ENCODE data around the gene LBH. TPM values are rescaled to one million over a fixed set of nuclear protein-coding genes. Genes with fewer than 3 reads are reported as not detected.

LBH gene
- total RNA-seq: 65.0 and 74.7 TPM in 2 replicates
- long read RNA-seq, transcript LBH-201 (3 exons, 3,095 nt): major isoform, 73 of 110 reads
- long read RNA-seq, transcript LBH-209 (2 exons, 510 nt): minor isoform, 8 of 110 reads
- long read RNA-seq, partial matches to known transcripts: 11 of 110 reads
- long read RNA-seq, other reads (novel, unspliced or antisense): 17 of 110 reads

GRCh38 chr2:30231212-30231995 lies at the start of gene LBH:
Gene LBH (plus strand): TSS chr2:30231534. CDS start chr2:30231739, 205 bp downstream.
- H3K4me3 Mint-ChIP-seq (ENCODE audit: unreplicated experiment): peak within 1 kb of the TSS; percentile 82
- DNase-seq (ENCODE audit: extremely low spot score, unreplicated experiment): peak; percentile 95
- TF ChIP-seq, protein P1, sequence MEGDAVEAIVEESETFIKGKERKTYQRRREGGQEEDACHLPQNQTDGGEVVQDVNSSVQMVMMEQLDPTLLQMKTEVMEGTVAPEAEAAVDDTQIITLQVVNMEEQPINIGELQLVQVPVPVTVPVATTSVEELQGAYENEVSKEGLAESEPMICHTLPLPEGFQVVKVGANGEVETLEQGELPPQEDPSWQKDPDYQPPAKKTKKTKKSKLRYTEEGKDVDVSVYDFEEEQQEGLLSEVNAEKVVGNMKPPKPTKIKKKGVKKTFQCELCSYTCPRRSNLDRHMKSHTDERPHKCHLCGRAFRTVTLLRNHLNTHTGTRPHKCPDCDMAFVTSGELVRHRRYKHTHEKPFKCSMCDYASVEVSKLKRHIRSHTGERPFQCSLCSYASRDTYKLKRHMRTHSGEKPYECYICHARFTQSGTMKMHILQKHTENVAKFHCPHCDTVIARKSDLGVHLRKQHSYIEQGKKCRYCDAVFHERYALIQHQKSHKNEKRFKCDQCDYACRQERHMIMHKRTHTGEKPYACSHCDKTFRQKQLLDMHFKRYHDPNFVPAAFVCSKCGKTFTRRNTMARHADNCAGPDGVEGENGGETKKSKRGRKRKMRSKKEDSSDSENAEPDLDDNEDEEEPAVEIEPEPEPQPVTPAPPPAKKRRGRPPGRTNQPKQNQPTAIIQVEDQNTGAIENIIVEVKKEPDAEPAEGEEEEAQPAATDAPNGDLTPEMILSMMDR (IDR thresholded peaks at IDR 0.05): no peak
- peaks cover 43% of the 10 kb centered on the region for H3K4me1 Mint-ChIP-seq (ENCODE audit: unreplicated experiment)
- peak within 1 kb of the TSS; percentile 68 for H3K27ac Mint-ChIP-seq (ENCODE audit: unreplicated experiment)
- H3K36me3 Mint-ChIP-seq (ENCODE audit: unreplicated experiment): peaks cover 12% of the 10 kb centered on the region
- H3K27me3 Mint-ChIP-seq (ENCODE audit: unreplicated experiment): no peaks in the 10 kb centered on the region
- H3K9me3 Mint-ChIP-seq (ENCODE audit: unreplicated experiment): no peaks in the 10 kb centered on the region

GRCh38 chr2:30184035-30184434 lies 47.3 kb upstream of the LBH start:
- Mint-ChIP-seq H3K4me3 (ENCODE audit: unreplicated experiment) (no peak overlapping the region), H3K4me1 (ENCODE audit: unreplicated experiment) (peaks cover 6% of the 10 kb centered on the region), H3K9me3 (ENCODE audit: unreplicated experiment) (no peaks in the 10 kb centered on the region), H3K27me3 (ENCODE audit: unreplicated experiment) (peaks cover 14% of the 10 kb centered on the region), H3K36me3 (ENCODE audit: unreplicated experiment) (no peaks in the 10 kb centered on the region), H3K27ac (ENCODE audit: unreplicated experiment) (no peak overlapping the region)
- TF ChIP-seq, protein P1 (IDR thresholded peaks at IDR 0.05): no peak
- DNase-seq (ENCODE audit: extremely low spot score, unreplicated experiment): no peak

DNA sequence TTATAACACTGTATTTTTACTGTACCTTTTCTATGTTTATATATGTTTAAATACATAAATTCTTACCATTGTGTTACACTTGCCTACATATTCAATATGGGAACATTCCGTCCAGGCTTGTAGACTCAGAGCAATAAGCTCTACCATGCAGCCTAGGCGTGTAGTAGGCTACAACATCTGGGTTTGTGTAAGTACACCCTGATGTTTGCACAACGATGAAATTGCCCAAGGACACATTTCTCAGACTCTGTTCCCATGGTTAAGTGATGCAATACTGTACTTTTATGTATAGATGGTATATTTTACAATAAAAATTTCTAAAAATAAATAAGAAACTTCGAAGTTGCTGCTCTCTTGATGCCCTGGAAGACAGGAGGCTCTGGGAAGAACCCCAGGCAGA lies 46.2 kb upstream of the LBH start:
- TF ChIP-seq, protein P1 (IDR thresholded peaks at IDR 0.05): no peak
- peaks cover 15% of the 10 kb centered on the region for H3K27me3 Mint-ChIP-seq (ENCODE audit: unreplicated experiment)
- H3K4me3 Mint-ChIP-seq (ENCODE audit: unreplicated experiment): no peak overlapping the region
- no peaks in the 10 kb centered on the region for H3K36me3 Mint-ChIP-seq (ENCODE audit: unreplicated experiment)
- H3K27ac Mint-ChIP-seq (ENCODE audit: unreplicated experiment): no peak overlapping the region
- peaks cover 5% of the 10 kb centered on the region for H3K4me1 Mint-ChIP-seq (ENCODE audit: unreplicated experiment)
- DNase-seq (ENCODE audit: extremely low spot score, unreplicated experiment): no peak
- no peaks in the 10 kb centered on the region for H3K9me3 Mint-ChIP-seq (ENCODE audit: unreplicated experiment)

DNA sequence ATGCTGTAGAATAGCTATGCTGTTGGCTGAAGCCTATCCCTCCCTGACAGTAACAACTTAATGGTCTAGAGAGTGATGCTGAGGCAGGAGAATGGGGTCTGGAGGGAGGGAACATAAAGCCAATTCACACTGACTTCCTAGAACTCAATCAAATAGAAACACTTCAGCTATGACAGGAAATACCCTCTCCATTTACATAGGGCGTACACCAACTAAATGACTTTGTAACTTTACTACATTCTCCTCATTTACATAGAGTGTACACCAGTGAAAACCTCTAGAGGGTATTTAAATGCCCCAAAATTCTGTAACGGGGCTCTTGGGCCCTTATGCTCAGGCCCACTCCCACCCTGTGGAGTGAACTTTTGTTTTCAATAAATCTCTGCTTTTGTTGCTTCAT lies 43.0 kb upstream of the LBH start:
- DNase-seq (ENCODE audit: extremely low spot score, unreplicated experiment): no peak
- peaks cover 5% of the 10 kb centered on the region for H3K4me1 Mint-ChIP-seq (ENCODE audit: unreplicated experiment)
- TF ChIP-seq, protein P1 (IDR thresholded peaks at IDR 0.05): no peak
- H3K27ac Mint-ChIP-seq (ENCODE audit: unreplicated experiment): no peak overlapping the region
- no peak overlapping the region for H3K4me3 Mint-ChIP-seq (ENCODE audit: unreplicated experiment)
- H3K27me3 Mint-ChIP-seq (ENCODE audit: unreplicated experiment): peaks cover 12% of the 10 kb centered on the region
- no peaks in the 10 kb centered on the region for H3K36me3 Mint-ChIP-seq (ENCODE audit: unreplicated experiment)
- H3K9me3 Mint-ChIP-seq (ENCODE audit: unreplicated experiment): no peaks in the 10 kb centered on the region

- no peak overlapping the region for H3K27ac Mint-ChIP-seq (ENCODE audit: unreplicated experiment)
- TF ChIP-seq, protein P1 (IDR thresholded peaks at IDR 0.05): no peak
- H3K9me3 Mint-ChIP-seq (ENCODE audit: unreplicated experiment): no peaks in the 10 kb centered on the region
- peaks cover 2% of the 10 kb centered on the region for H3K4me1 Mint-ChIP-seq (ENCODE audit: unreplicated experiment)
- peaks cover 14% of the 10 kb centered on the region for H3K27me3 Mint-ChIP-seq (ENCODE audit: unreplicated experiment)
- no peak overlapping the region for H3K4me3 Mint-ChIP-seq (ENCODE audit: unreplicated experiment)
- DNase-seq (ENCODE audit: extremely low spot score, unreplicated experiment): no peak
- H3K36me3 Mint-ChIP-seq (ENCODE audit: unreplicated experiment): no peaks in the 10 kb centered on the region
Observed at GRCh38 chr2:30190637-30191036, 40.7 kb upstream of the LBH start.

All from osteocyte (in vitro differentiated cells).